Smooth muscle cell (in vitro differentiated cells): ENCODE results near the gene RBM20. TPM values are rescaled to one million over a fixed set of nuclear protein-coding genes. Genes with fewer than 3 reads are reported as not detected.

ENCODE experiments used
- DNase-seq: peaks from one replicate; lab custom pipeline; 2025; ENCODE audit not compliant: unreplicated experiment; lab: John Stamatoyannopoulos, UW
- H2AFZ ChIP-seq: fragments of 200-600 bp; sonication (generic); 2 replicates; pipeline ENCODE4 v1.6.0; 2016; ENCODE audit warnings: antibody characterized with exemption, low read depth, mild to moderate bottlenecking
- H3F3A ChIP-seq: fragments of 200-600 bp; sonication (generic); 2 replicates; pipeline ENCODE4 v1.6.0; 2017; ENCODE audit warnings: antibody characterized with exemption, low read depth
- H3K27ac ChIP-seq: fragments of 200-600 bp; sonication (generic); 2 replicates; pipeline ENCODE4 v1.5.1; 2016; ENCODE audit warnings: low read depth, mild to moderate bottlenecking
- H3K27me3 ChIP-seq: fragments of 200-600 bp; sonication (generic); 2 replicates; pipeline ENCODE4 v1.6.1; 2016; ENCODE audit warnings: low read depth, mild to moderate bottlenecking
- H3K36me3 ChIP-seq: fragments of 200-600 bp; sonication (generic); 2 replicates; pipeline ENCODE4 v1.5.1; 2016; ENCODE audit warnings: low read depth
- H3K4me1 ChIP-seq: fragments of 200-600 bp; sonication (generic); 2 replicates; pipeline ENCODE4 v1.5.1; 2016; ENCODE audit warnings: low read depth
- H3K4me2 ChIP-seq: fragments of 200-600 bp; sonication (generic); 2 replicates; pipeline ENCODE4 v1.6.0; 2016; ENCODE audit warnings: mild to moderate bottlenecking
- H3K4me3 ChIP-seq: fragments of 200-600 bp; sonication (generic); 2 replicates; pipeline ENCODE4 v1.5.1; 2016; ENCODE audit warnings: mild to moderate bottlenecking
- H3K79me2 ChIP-seq: fragments of 200-600 bp; sonication (generic); 2 replicates; pipeline ENCODE4 v1.6.0; 2016; ENCODE audit warnings: low read depth, mild to moderate bottlenecking
- H3K9ac ChIP-seq: fragments of 200-600 bp; sonication (generic); 2 replicates; pipeline ENCODE4 v1.6.0; 2016; ENCODE audit warnings: low read depth
- H3K9me3 ChIP-seq: fragments of 200-600 bp; sonication (generic); replicated peaks from 2 replicates; pipeline ENCODE4 v1.5.1; 2016; ENCODE audit warnings: low read depth
- H4K20me1 ChIP-seq: fragments of 200-600 bp; sonication (generic); 2 replicates; pipeline ENCODE4 v1.6.0; 2016; ENCODE audit warnings: low read depth
- CTCF ChIP-seq: fragments of 200-600 bp; sonication (generic); IDR thresholded peaks from 2 replicates; pipeline ENCODE4 v1.5.1; 2017; ENCODE audit warnings: borderline replicate concordance, mild to moderate bottlenecking, antibody characterized with exemption; ENCODE audit not compliant: insufficient read depth, poor library complexity, severe bottlenecking
- WGBS: methylation state at CpG from one replicate; pipeline ENCODE4 v1.1.7; 2016; ENCODE audit warnings: low lambda C conversion rate; 5-methylcytosine and 5-hydroxymethylcytosine counted together
- polyA plus RNA-seq: library from polyadenylated mRNA; unstranded; fragments of >200 nt; fragmentation: Nextera tagmentation; extraction: Ambion mirVana; gene quantifications from 2 replicates; pipeline ENCODE4 v1.2.1, GENCODE V29; 2016
- total RNA-seq: library from RNA; depleted of rRNA; stranded (reverse); fragments of >200 nt; gene quantifications from 2 replicates; pipeline ENCODE4 v1.2.3, GENCODE V29; 2014

The RBM20 gene
- total and polyA plus RNA-seq, 2 experiments from 2014 or later, result 0.09 TPM

GRCh38 chr10:110841767-110842267 is 197.7 kb downstream of the RBM20 start:
- no peaks in the 10 kb centered on the region for H4K20me1 ChIP-seq
- no peak overlapping the region for H3K9ac ChIP-seq
- H3K36me3 ChIP-seq, result no peaks in the 10 kb centered on the region
- H3K79me2 ChIP-seq, result no peaks in the 10 kb centered on the region
- H3K4me2 ChIP-seq, result no peak overlapping the region
- no peak overlapping the region for H3K4me3 ChIP-seq
- no peak for DNase-seq
- H3K27me3 ChIP-seq, result no peaks in the 10 kb centered on the region
- H3K4me1 ChIP-seq, result no peaks in the 10 kb centered on the region
- WGBS, result 89% methylated on average over 9 of the region's 9 CpGs
- H3F3A ChIP-seq, result peaks cover 3% of the 10 kb centered on the region
- no peak overlapping the region for H2AFZ ChIP-seq
- no peak overlapping the region for H3K27ac ChIP-seq
- TF ChIP-seq CTCF, result no peak
- H3K9me3 ChIP-seq, result no peaks in the 10 kb centered on the region

- Histone ChIP-seq H4K20me1 (no peaks in the 10 kb centered on the region), H3K79me2 (no peaks in the 10 kb centered on the region), H3K36me3 (no peaks in the 10 kb centered on the region), H3K9me3 (no peaks in the 10 kb centered on the region), H3K4me1 (no peaks in the 10 kb centered on the region), H3K27me3 (no peaks in the 10 kb centered on the region), H3K4me2 (no peak overlapping the region), H3K4me3 (no peak overlapping the region), H3K9ac (no peak overlapping the region), H3K27ac (no peak overlapping the region), H2AFZ (no peak overlapping the region), H3F3A (peaks cover 3% of the 10 kb centered on the region)
- no peak for TF ChIP-seq CTCF
- WGBS, result 64% methylated on average over 7 of the region's 7 CpGs
- DNase-seq, result no peak
Measured at GRCh38 chr10:110842326-110842904, 198.3 kb downstream of the RBM20 start.

GRCh38 chr10:110843031-110843430 is 198.9 kb downstream of the RBM20 start:
- Histone ChIP-seq H4K20me1 (no peaks in the 10 kb centered on the region), H3K27me3 (no peaks in the 10 kb centered on the region), H3K4me2 (no peak overlapping the region), H3K9me3 (no peaks in the 10 kb centered on the region), H3K9ac (no peak overlapping the region), H3K36me3 (no peaks in the 10 kb centered on the region), H3F3A (peaks cover 3% of the 10 kb centered on the region), H3K4me3 (no peak overlapping the region), H3K79me2 (no peaks in the 10 kb centered on the region), H2AFZ (no peak overlapping the region), H3K27ac (no peak overlapping the region), H3K4me1 (no peaks in the 10 kb centered on the region)
- WGBS, result 89% methylated on average over 2 of the region's 2 CpGs
- TF ChIP-seq CTCF, result no peak
- no peak for DNase-seq
